ENCODE data around the gene COPB2.
"Not testable (repeated sequence)": the region's sequence is repeated elsewhere in the genome, so short reads cannot be mapped to it uniquely, and the experiment has no call there.

The COPB2 gene

GRCh38 chr3:139414608-139415224, 25.3 kb upstream of the COPB2 start:
- H3K4me1 ChIP-seq (ENCODE audit: insufficient read depth, low read length, poor library complexity, severe bottlenecking), result no peaks in the 10 kb centered on the region
- H3K9me3 ChIP-seq (ENCODE audit: insufficient read depth, low read depth, low read length), result 0 out of 2 replicates have a peak, but pooled peaks cover 4% of the 10 kb centered on the region
- H2AFZ ChIP-seq (ENCODE audit: low read length), result no peak overlapping the region
- no peaks in the 10 kb centered on the region for H3K27me3 ChIP-seq (ENCODE audit: insufficient read depth, low read length, poor library complexity, severe bottlenecking)
- TF ChIP-seq EZH2phosphoT487 (IDR thresholded peaks at IDR 0.05; ENCODE audit: borderline replicate concordance), result no peak
- TF ChIP-seq, protein P1, sequence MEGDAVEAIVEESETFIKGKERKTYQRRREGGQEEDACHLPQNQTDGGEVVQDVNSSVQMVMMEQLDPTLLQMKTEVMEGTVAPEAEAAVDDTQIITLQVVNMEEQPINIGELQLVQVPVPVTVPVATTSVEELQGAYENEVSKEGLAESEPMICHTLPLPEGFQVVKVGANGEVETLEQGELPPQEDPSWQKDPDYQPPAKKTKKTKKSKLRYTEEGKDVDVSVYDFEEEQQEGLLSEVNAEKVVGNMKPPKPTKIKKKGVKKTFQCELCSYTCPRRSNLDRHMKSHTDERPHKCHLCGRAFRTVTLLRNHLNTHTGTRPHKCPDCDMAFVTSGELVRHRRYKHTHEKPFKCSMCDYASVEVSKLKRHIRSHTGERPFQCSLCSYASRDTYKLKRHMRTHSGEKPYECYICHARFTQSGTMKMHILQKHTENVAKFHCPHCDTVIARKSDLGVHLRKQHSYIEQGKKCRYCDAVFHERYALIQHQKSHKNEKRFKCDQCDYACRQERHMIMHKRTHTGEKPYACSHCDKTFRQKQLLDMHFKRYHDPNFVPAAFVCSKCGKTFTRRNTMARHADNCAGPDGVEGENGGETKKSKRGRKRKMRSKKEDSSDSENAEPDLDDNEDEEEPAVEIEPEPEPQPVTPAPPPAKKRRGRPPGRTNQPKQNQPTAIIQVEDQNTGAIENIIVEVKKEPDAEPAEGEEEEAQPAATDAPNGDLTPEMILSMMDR (conservative IDR thresholded peaks at IDR 0.05; ENCODE audit: low read length), result no peak
- H3K4me3 ChIP-seq (ENCODE audit: low read length, poor library complexity, severe bottlenecking), result no peak overlapping the region
- no peaks in the 10 kb centered on the region for H4K20me1 ChIP-seq (ENCODE audit: insufficient read depth, low read length, poor library complexity, severe bottlenecking)
- no peaks in the 10 kb centered on the region for H3K79me2 ChIP-seq (ENCODE audit: insufficient read depth, low read length)
- no peaks in the 10 kb centered on the region for H3K36me3 ChIP-seq (ENCODE audit: insufficient read depth, low read length)
- no peaks in the 10 kb centered on the region for H3F3A ChIP-seq (ENCODE audit: low read depth)
- H3K4me2 ChIP-seq (ENCODE audit: low read depth, low read length, poor library complexity, severe bottlenecking), result no peak overlapping the region
- no peak overlapping the region for H3K9ac ChIP-seq (ENCODE audit: low read depth, low read length, poor library complexity, severe bottlenecking)
- no peaks in the 10 kb centered on the region for H3K9me2 ChIP-seq (replicated peaks; ENCODE audit: low read depth, low read length)

GRCh38 chr3:139412891-139413290, 23.4 kb upstream of the COPB2 start:
- not testable (repeated sequence) for H3K79me2 ChIP-seq (ENCODE audit: insufficient read depth, low read length); H3K4me1 ChIP-seq (ENCODE audit: insufficient read depth, low read length, poor library complexity, severe bottlenecking); H3K36me3 ChIP-seq (ENCODE audit: insufficient read depth, low read length); H3K9ac ChIP-seq (ENCODE audit: low read depth, low read length, poor library complexity, severe bottlenecking); H3K27me3 ChIP-seq (ENCODE audit: insufficient read depth, low read length, poor library complexity, severe bottlenecking); H3K4me3 ChIP-seq (ENCODE audit: low read length, poor library complexity, severe bottlenecking); H3K4me2 ChIP-seq (ENCODE audit: low read depth, low read length, poor library complexity, severe bottlenecking); H2AFZ ChIP-seq (ENCODE audit: low read length); H3F3A ChIP-seq (ENCODE audit: low read depth); H3K9me2 ChIP-seq (replicated peaks; ENCODE audit: low read depth, low read length); H4K20me1 ChIP-seq (ENCODE audit: insufficient read depth, low read length, poor library complexity, severe bottlenecking); H3K9me3 ChIP-seq (ENCODE audit: insufficient read depth, low read depth, low read length)

GRCh38 chr3:139401155-139401554, 11.7 kb upstream of the COPB2 start:
- H3K4me2 ChIP-seq (ENCODE audit: low read depth, low read length, poor library complexity, severe bottlenecking); H2AFZ ChIP-seq (ENCODE audit: low read length); H3K9ac ChIP-seq (ENCODE audit: low read depth, low read length, poor library complexity, severe bottlenecking); H3K79me2 ChIP-seq (ENCODE audit: insufficient read depth, low read length); H3K9me3 ChIP-seq (ENCODE audit: insufficient read depth, low read depth, low read length); H4K20me1 ChIP-seq (ENCODE audit: insufficient read depth, low read length, poor library complexity, severe bottlenecking); H3K27me3 ChIP-seq (ENCODE audit: insufficient read depth, low read length, poor library complexity, severe bottlenecking); H3K36me3 ChIP-seq (ENCODE audit: insufficient read depth, low read length); H3K9me2 ChIP-seq (replicated peaks; ENCODE audit: low read depth, low read length); H3K4me1 ChIP-seq (ENCODE audit: insufficient read depth, low read length, poor library complexity, severe bottlenecking); H3F3A ChIP-seq (ENCODE audit: low read depth); H3K4me3 ChIP-seq (ENCODE audit: low read length, poor library complexity, severe bottlenecking): not testable (repeated sequence)

- Histone ChIP-seq H3F3A (ENCODE audit: low read depth) (no peaks in the 10 kb centered on the region), H3K27me3 (ENCODE audit: insufficient read depth, low read length, poor library complexity, severe bottlenecking) (no peaks in the 10 kb centered on the region), H3K79me2 (ENCODE audit: insufficient read depth, low read length) (no peaks in the 10 kb centered on the region), H2AFZ (ENCODE audit: low read length) (no peak overlapping the region), H3K9ac (ENCODE audit: low read depth, low read length, poor library complexity, severe bottlenecking) (no peak overlapping the region), H3K9me3 (ENCODE audit: insufficient read depth, low read depth, low read length) (no peaks in the 10 kb centered on the region), H3K4me2 (ENCODE audit: low read depth, low read length, poor library complexity, severe bottlenecking) (no peak overlapping the region), H3K4me1 (ENCODE audit: insufficient read depth, low read length, poor library complexity, severe bottlenecking) (peaks cover 11% of the 10 kb centered on the region), H4K20me1 (ENCODE audit: insufficient read depth, low read length, poor library complexity, severe bottlenecking) (no peaks in the 10 kb centered on the region), H3K36me3 (ENCODE audit: insufficient read depth, low read length) (no peaks in the 10 kb centered on the region), H3K9me2 (replicated peaks; ENCODE audit: low read depth, low read length) (no peaks in the 10 kb centered on the region), H3K4me3 (ENCODE audit: low read length, poor library complexity, severe bottlenecking) (no peak overlapping the region)
- TF ChIP-seq, protein P1 (conservative IDR thresholded peaks at IDR 0.05; ENCODE audit: low read length), result no peak
- no peak for TF ChIP-seq EZH2phosphoT487 (IDR thresholded peaks at IDR 0.05; ENCODE audit: borderline replicate concordance)
Observed at GRCh38 chr3:139396707-139397106, 7.3 kb upstream of the COPB2 start.

Measured in Loucy (cell line).